HepG2 (cell line): ENCODE results near the gene AAR2. TPM values are rescaled to one million over a fixed set of nuclear protein-coding genes. Genes with fewer than 3 reads are reported as not detected.

Experiments used
- BATF2 ChIP-seq: sonication (generic); formaldehyde crosslinking; IDR thresholded peaks from 2 replicates; pipeline ENCODE4 v1.8.0; 2022; ENCODE audit warnings: mild to moderate bottlenecking, missing genetic modification reagents, moderate library complexity
- CREM ChIP-seq, 2 experiments: sonication (generic) in 1 of 2; formaldehyde crosslinking in 1 of 2; IDR thresholded peaks; 2 replicates each; pipeline versions ENCODE4 v1.4.0 to v1.6.1; 2016 to 2020; ENCODE audit warnings: antibody characterized with exemption in 1 of 2, mild to moderate bottlenecking in 1 of 2, missing genetic modification reagents in 1 of 2
- ELK4 ChIP-seq: sonication (generic); formaldehyde crosslinking; IDR thresholded peaks from 2 replicates; pipeline ENCODE4 v1.9.0; 2021; ENCODE audit warnings: missing genetic modification reagents, borderline replicate concordance
- ERF ChIP-seq: IDR thresholded peaks from 2 replicates; pipeline ENCODE4 v1.6.1; 2018; ENCODE audit warnings: missing biosample characterization, missing genetic modification reagents
- IRF2 ChIP-seq: IDR thresholded peaks from 2 replicates; pipeline ENCODE4 v1.6.1; 2018; ENCODE audit warnings: missing genetic modification reagents, missing compliant biosample characterization
- MAZ ChIP-seq, 2 experiments: sonication (generic) in 1 of 2; formaldehyde crosslinking in 1 of 2; IDR thresholded peaks; 2 replicates each; pipeline versions ENCODE4 v1.5.0 to v1.6.1; 2012 to 2020; ENCODE audit warnings: low read depth in 2 of 2, mild to moderate bottlenecking in 2 of 2, borderline replicate concordance in 1 of 2, improper control_type of control experiment in 1 of 2, low read length in 1 of 2, missing genetic modification reagents in 1 of 2, moderate library complexity in 1 of 2
- MIER3 ChIP-seq: IDR thresholded peaks from 2 replicates; pipeline ENCODE4 v1.6.1; 2016; ENCODE audit warnings: missing compliant biosample characterization, borderline replicate concordance
- MLXIP ChIP-seq: sonication (generic); formaldehyde crosslinking; IDR thresholded peaks from 2 replicates; pipeline ENCODE4 v1.9.0; 2021; ENCODE audit warnings: missing genetic modification reagents, borderline replicate concordance
- MTERF4 ChIP-seq: sonication (generic); formaldehyde crosslinking; IDR thresholded peaks from 2 replicates; pipeline ENCODE4 v1.8.0; 2023; ENCODE audit warnings: mild to moderate bottlenecking, missing genetic modification reagents
- SOX13 ChIP-seq, 3 experiments: fragments of 450-650 bp in 1 of 3; sonication (generic) in 1 of 3; formaldehyde crosslinking in 1 of 3; IDR thresholded peaks in 2 of 3; conservative IDR thresholded peaks in 1 of 3; 2 replicates each; pipeline versions ENCODE4 v1.5.0 to v1.6.1; 2016 to 2020; ENCODE audit warnings: antibody characterized with exemption in 1 of 3, mild to moderate bottlenecking in 1 of 3, missing compliant biosample characterization in 1 of 3, missing genetic modification reagents in 1 of 3, moderate library complexity in 1 of 3
- SP1 ChIP-seq, 2 experiments: fragments of 450-650 bp in 1 of 2; sonication (generic) in 1 of 2; formaldehyde crosslinking in 1 of 2; IDR thresholded peaks; 2 replicates each; pipeline versions ENCODE4 v1.4.0 to v1.6.1; 2016 to 2020; ENCODE audit warnings: missing genetic modification reagents in 1 of 2
- SP2 ChIP-seq: sonication (generic); formaldehyde crosslinking; IDR thresholded peaks from 2 replicates; pipeline ENCODE4 v1.5.1; 2020; ENCODE audit warnings: mild to moderate bottlenecking, missing genetic modification reagents
- SRSF4 ChIP-seq: fragments of 200-400 bp; formaldehyde crosslinking; IDR thresholded peaks from one replicate; pipeline ENCODE4 v1.6.1; 2018; ENCODE audit warnings: mild to moderate bottlenecking, low read depth, low read length, moderate library complexity; ENCODE audit not compliant: poor library complexity, severe bottlenecking
- ZNF275 ChIP-seq: sonication (generic); formaldehyde crosslinking; IDR thresholded peaks from 2 replicates; pipeline ENCODE4 v1.8.0; 2022; ENCODE audit warnings: missing genetic modification reagents, mild to moderate bottlenecking, inconsistent platforms, borderline replicate concordance
- ZNF496 ChIP-seq: sonication (generic); formaldehyde crosslinking; IDR thresholded peaks from 2 replicates; pipeline ENCODE4 v1.8.1; 2023; ENCODE audit warnings: mild to moderate bottlenecking, moderate library complexity, missing genetic modification reagents; ENCODE audit not compliant: insufficient replicate concordance
- ZNF761 ChIP-seq: sonication (generic); formaldehyde crosslinking; conservative IDR thresholded peaks from 2 replicates; pipeline ENCODE4 v1.4.0; 2020; ENCODE audit warnings: mild to moderate bottlenecking, missing genetic modification reagents
- polyA plus RNA-seq, 8 experiments: library from polyadenylated mRNA; depleted of rRNA in 3 of 8; stranded (reverse) in 7 of 8; unstranded in 1 of 8; fragments of >200 nt; fragmentation: Illumina TruSeq in 4 of 8; extraction: Trizol in 4 of 8; gene quantifications; 2 replicates each; pipeline versions ENCODE4 v1.2.1 to v1.2.3, GENCODE V29; 2011 to 2016; ENCODE audit warnings: low read depth in 4 of 8, missing spikeins in 1 of 8, mixed read lengths in 1 of 8; ENCODE audit not compliant: insufficient read depth in 1 of 8
- total RNA-seq, 5 experiments: library from RNA; depleted of rRNA; stranded (reverse); fragments of >200 nt; fragmentation: Illumina TruSeq; extraction: Trizol; gene quantifications; 2 replicates each; pipeline ENCODE4 v1.2.3, GENCODE V29; 2016; ENCODE audit warnings: low read depth in 1 of 5

Gene AAR2
- total and polyA plus RNA-seq, 2 of the 13 experiments (the other 11 are each of a cell fraction or from before 2014, with no cell fraction given): 45.2 to 46.2 TPM

- peak; percentile 75 for TF ChIP-seq SP2 (CRISPR knock-in tag)
- no peak for TF ChIP-seq SRSF4
- peak; percentile 97; the same call in 1 of the 2 replicates for TF ChIP-seq ELK4
- TF ChIP-seq ERF: peak; percentile 98
- TF ChIP-seq MIER3 (CRISPR knock-in tag): peak; percentile 96; the same call in 1 of the 2 replicates
- no peak for TF ChIP-seq SP1 (IDR thresholded peaks at IDR 0.05)
- TF ChIP-seq SP1 (CRISPR knock-in tag; IDR thresholded peaks at IDR 0.05): peak; percentile 93; the same call in 1 of the 2 replicates
- TF ChIP-seq IRF2 (CRISPR knock-in tag): peak; percentile 98
- TF ChIP-seq ZNF275 (CRISPR knock-in tag): peak; percentile 93; the same call in 1 of the 2 replicates
- no peak for TF ChIP-seq SOX13 (IDR thresholded peaks at IDR 0.05)
- peak; percentile 8 to 79 for TF ChIP-seq SOX13 (CRISPR knock-in tag; conservative IDR thresholded peaks at IDR 0.05 in 1 of 2, IDR thresholded peaks at IDR 0.05 in 1 of 2)
- TF ChIP-seq MLXIP (CRISPR knock-in tag): no peak
- TF ChIP-seq MTERF4 (CRISPR knock-in tag): peak; percentile 97
- TF ChIP-seq CREM (IDR thresholded peaks at IDR 0.05): peak; percentile 91
- no peak for TF ChIP-seq CREM (CRISPR knock-in tag; IDR thresholded peaks at IDR 0.05)
- TF ChIP-seq BATF2: peak; percentile 93; the same call in 1 of the 2 replicates
- peak; percentile 88; the same call in 1 of the 2 replicates for TF ChIP-seq ZNF761 (CRISPR knock-in tag)
- no peak for TF ChIP-seq ZNF496 (CRISPR knock-in tag)
- TF ChIP-seq MAZ (IDR thresholded peaks at IDR 0.05; ENCODE audit: borderline replicate concordance, low read depth, low read length): no peak
- peak; percentile 87 for TF ChIP-seq MAZ (CRISPR knock-in tag; IDR thresholded peaks at IDR 0.05; ENCODE audit: low read depth)
These were observed at the start of gene AAR2 (continued) for GRCh38 chr20:36235892-36236785.
